GM18499 (cell line): ENCODE results near the gene FAHD2A.
A peak's percentile ranks its signal among the peaks of the same experiment; 100 is the strongest.
"Not testable (repeated sequence)": the region's sequence is repeated elsewhere in the genome, so short reads cannot be mapped to it uniquely, and the experiment has no call there.

ENCODE experiments used
- ATAC-seq: cut with Tn5 transposase; IDR thresholded peaks from one replicate; pipeline ENCODE4 v1.9.1; 2021; ENCODE audit warnings: moderate number of reproducible peaks; ENCODE audit not compliant: insufficient read depth, unreplicated experiment

Gene FAHD2A, protein sequence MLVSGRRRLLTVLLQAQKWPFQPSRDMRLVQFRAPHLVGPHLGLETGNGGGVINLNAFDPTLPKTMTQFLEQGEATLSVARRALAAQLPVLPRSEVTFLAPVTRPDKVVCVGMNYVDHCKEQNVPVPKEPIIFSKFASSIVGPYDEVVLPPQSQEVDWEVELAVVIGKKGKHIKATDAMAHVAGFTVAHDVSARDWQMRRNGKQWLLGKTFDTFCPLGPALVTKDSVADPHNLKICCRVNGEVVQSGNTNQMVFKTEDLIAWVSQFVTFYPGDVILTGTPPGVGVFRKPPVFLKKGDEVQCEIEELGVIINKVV

GRCh38 chr2:95402370-95403203 lies at the start of gene FAHD2A:
FAHD2A (plus strand) TSS chr2:95402708; CDS start chr2:95405559, 2,851 bp downstream.
- ATAC-seq, result peak; percentile 83

DNA sequence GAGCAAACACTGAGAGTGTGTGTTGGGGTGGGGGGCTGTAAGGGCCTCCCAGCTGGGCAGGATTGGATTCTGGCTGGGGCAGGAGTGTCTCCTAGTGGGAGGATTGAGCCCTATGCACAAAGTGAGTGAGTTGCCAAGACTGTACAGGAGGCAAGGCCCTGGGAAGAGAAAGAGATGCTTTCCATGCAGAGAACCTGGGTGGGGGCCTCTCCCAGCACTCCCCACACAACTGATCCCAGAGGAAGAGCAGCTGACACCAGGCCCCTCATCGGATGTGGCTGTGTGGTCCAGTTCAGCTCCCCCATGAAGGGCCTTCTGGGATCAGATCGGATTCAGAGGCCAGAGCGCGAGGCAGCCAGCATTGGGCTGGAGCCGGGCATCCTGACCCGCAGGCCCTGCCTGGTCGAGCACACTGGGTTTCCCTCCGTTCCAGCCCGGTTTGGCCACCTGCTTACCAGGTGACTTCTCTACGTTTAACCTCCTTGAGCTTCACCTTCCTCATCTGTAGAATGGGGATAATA lies 49.4 kb upstream of the FAHD2A start:
- ATAC-seq, result no peak

- ATAC-seq, result no peak
These were observed 48.7 kb upstream of the FAHD2A start for GRCh38 chr2:95353613-95354468.

GRCh38 chr2:95354469-95354901 lies 48.0 kb upstream of the FAHD2A start:
- ATAC-seq, result no peak

DNA sequence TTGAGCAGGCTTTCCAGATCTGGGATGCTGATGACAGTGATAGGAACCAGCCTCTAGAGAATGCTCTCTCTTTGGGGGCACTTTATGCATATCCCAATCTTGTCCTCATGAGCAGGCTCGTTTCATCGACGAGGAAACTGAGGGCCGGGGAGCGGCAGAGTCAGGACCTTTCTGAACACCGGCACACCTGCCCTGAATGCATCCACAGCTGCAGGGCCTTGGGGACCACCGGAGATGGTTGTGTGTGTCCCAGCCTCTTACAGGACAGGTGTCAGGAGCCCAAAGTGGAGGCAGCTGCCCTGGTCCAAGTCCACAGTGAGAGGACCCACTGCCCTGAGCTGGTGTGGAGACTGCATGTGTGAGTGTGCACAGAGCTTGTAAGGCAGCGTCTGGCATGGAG lies 47.6 kb upstream of the FAHD2A start:
- no peak for ATAC-seq

DNA sequence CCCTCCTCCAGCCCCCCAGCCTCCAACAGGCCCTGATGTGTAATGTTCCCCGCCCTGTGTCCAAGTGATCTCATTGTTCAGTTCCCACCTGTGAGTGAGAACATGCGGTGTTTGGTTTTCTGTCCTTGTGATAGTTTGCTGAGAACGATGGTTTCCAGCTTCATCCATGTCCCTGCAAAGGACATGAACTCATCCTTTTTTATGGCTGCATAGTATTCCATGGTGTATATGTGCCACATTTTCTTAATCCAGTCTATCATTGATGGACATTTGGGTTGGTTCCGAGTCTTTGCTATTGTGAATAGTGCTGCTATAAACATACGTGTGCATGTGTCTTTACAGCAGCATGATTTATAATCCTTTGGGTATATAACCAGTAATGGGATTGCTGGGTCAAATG lies 47.0 kb upstream of the FAHD2A start:
- not testable (repeated sequence) for ATAC-seq

- no peak for ATAC-seq
These were observed 45.4 kb upstream of the FAHD2A start for GRCh38 chr2:95356821-95357700.

- no peak for ATAC-seq
These were observed 44.7 kb upstream of the FAHD2A start for GRCh38 chr2:95357717-95358280.

DNA sequence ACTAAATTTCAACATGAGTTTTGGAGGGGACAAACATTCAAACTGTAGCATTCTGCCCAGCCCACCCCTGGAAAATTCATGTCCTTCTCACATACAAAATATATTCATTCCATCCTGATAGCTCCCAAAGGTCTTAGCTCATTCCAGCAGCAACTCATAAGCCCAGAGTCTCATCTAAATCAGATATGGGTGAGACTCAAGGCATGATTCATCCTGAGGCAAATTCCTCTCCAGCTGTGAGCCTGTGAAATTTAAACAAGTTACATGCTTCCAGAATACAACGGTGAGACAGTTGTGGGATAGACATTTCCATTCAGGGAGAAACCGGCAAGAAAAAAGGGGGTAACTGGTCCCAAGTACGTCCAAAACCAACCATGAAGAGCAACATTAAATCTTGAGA lies 43.5 kb upstream of the FAHD2A start:
- no peak for ATAC-seq

GRCh38 chr2:95359501-95359930 lies 43.0 kb upstream of the FAHD2A start:
- ATAC-seq, result no peak

GRCh38 chr2:95361216-95361980 lies 41.1 kb upstream of the FAHD2A start:
- ATAC-seq, result no peak

- no peak for ATAC-seq
These were observed 40.0 kb upstream of the FAHD2A start for GRCh38 chr2:95362486-95362885.

GRCh38 chr2:95366514-95366913 lies 36.0 kb upstream of the FAHD2A start:
- ATAC-seq, result no peak

DNA sequence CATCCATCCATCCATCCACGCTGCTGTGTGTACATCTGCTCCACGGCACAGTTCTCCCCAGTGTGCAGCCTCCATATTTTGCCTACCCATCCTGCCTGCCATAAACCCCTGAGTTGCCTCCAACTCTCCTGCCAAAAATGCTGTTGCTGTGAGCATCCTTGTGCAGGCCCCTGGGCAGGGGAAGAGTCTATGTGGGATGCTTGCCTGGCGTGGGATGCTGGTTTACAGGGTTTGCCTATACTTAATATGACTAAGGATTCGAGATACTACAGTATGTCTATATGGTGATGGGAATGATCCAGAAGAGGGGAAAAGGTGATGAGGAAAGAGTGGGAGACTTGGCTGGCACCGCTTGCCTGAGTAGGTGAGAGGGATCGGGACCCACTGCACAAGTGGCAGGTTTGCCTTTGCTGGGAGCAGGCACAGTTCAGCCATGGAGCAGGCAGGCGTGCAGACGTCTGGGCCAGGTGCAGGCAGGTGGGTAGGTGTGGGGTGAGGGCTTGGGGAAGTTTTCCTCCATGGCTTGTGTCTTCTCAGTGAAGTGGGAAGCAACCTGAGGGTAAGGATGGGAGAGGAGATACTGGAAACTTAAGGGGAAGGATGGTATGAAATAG lies 30.2 kb upstream of the FAHD2A start:
- no peak for ATAC-seq

DNA sequence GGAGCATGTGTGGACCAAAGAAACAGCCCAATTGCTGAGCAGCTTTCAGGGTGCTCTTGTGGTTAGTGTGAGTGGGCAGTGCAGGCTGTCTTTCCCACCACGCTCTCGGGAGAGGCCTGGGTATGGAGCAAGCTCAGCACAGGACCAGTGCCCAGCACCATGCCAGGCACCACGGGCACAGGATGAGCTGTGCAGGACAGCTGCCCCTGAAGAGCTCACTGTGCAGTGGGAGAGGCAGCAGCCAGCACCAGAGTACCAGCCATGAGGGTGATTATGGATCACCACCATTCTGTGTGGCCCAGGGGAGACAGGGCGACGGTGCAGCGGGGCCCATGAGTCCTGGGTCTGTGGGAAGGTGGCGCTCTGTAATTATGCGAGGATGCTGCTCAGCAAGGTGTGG lies 29.7 kb upstream of the FAHD2A start:
- ATAC-seq, result no peak

GRCh38 chr2:95374029-95374428 lies 28.5 kb upstream of the FAHD2A start:
- no peak for ATAC-seq

DNA sequence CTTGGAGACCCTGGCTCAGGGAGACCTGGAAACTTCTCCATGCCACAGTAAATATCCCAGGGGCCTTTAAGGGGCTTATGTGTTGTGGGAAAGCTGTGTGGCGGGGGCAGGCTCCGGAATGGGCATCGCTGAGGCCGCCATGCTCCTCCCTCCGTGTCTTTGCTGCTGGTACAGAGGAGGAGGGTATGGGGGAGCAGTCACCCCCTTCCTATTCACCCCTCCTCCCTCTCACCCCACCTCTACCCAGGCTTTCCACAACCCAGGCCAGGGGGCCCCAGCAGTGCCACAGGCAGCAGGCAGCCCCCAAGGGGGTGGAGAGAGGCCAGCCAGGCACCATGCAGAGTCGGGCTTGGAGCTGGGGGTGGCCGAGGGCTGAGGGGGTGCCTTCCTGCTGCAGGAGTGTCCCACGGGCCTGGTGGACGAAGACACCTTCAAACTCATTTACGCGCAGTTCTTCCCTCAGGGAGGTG lies 28.0 kb upstream of the FAHD2A start:
- ATAC-seq, result no peak

GRCh38 chr2:95374921-95375471 lies 27.5 kb upstream of the FAHD2A start:
- no peak for ATAC-seq
